Left ventricle myocardium inferior (tissue), 1 donor: ENCODE data around the gene YPEL1. TPM values are rescaled to one million over a fixed set of nuclear protein-coding genes. Genes with fewer than 3 reads are reported as not detected.

Experiments used
- DNase-seq: peaks from one replicate; pipeline ENCODE4 v3.0.0-alpha.2; 2020
- H3K27ac ChIP-seq: fragments of 200-600 bp; replicated peaks from 2 replicates; pipeline ENCODE4 v1.8.0; 2021
- H3K27me3 ChIP-seq: fragments of 200-600 bp; 2 replicates; pipeline ENCODE4 v1.8.0; 2021; ENCODE audit warnings: low read depth
- H3K36me3 ChIP-seq: fragments of 200-600 bp; 2 replicates; pipeline ENCODE4 v1.8.0; 2021
- H3K4me1 ChIP-seq: fragments of 200-600 bp; 2 replicates; pipeline ENCODE4 v1.8.0; 2021
- H3K4me3 ChIP-seq: fragments of 200-600 bp; 2 replicates; pipeline ENCODE4 v1.8.0; 2021; ENCODE audit warnings: mild to moderate bottlenecking, moderate library complexity
- H3K9me3 ChIP-seq: fragments of 200-600 bp; replicated peaks from 2 replicates; pipeline ENCODE4 v1.8.0; 2021
- CTCF ChIP-seq: fragments of 200-600 bp; IDR thresholded peaks from 2 replicates; pipeline ENCODE4 v1.8.0; 2021; ENCODE audit warnings: antibody characterized with exemption, mild to moderate bottlenecking, borderline replicate concordance
- intact Hi-C: fragments of 100-400 bp; cut with micrococcal nuclease; formaldehyde crosslinking; loops from one replicate; pipeline ENCODE4 v1.11.0; 2022
- long read RNA-seq: library from polyadenylated mRNA; unstranded; transcript quantifications from one replicate; pipeline ENCODE4 v2.0.0, GENCODE V29; 2021
- total RNA-seq: library from RNA; stranded (reverse); fragmentation: NEBNext Ultra II Directional; extraction: Animal tissue kit (Norgen Biotek cat#: 25700); gene quantifications from one replicate; pipeline ENCODE4 v1.2.1, GENCODE V29; 2021
- donor health status: DM: no; HTN: yes; CAD: no; lungs with severe emphysema.

The YPEL1 gene
- 8.3 TPM for total RNA-seq
- long read RNA-seq, full-length matches to known transcripts = 3 of 7 reads
- long read RNA-seq, partial matches to known transcripts = 0 of 7 reads
- long read RNA-seq, other reads (novel, unspliced or antisense) = 4 of 7 reads

GRCh38 chr22:21735200-21736083 lies at the start of gene YPEL1:
Gene YPEL1, minus strand, starts transcription at chr22:21735794. Its CDS starts 25,050 bp downstream, at chr22:21710744.
- TF ChIP-seq CTCF = no peak
- no peaks in the 10 kb centered on the region for H3K9me3 ChIP-seq
- H3K4me1 ChIP-seq = peaks cover 19% of the 10 kb centered on the region
- peak; percentile 97 for DNase-seq
- intact Hi-C loops = no loop called here
- peak within 1 kb of the TSS; percentile 92 for H3K27ac ChIP-seq
- H3K27me3 ChIP-seq = no peaks in the 10 kb centered on the region
- H3K4me3 ChIP-seq = peak within 1 kb of the TSS; percentile 79
- H3K36me3 ChIP-seq = no peaks in the 10 kb centered on the region

- Histone ChIP-seq H3K36me3 (peaks cover 55% of the 10 kb centered on the region), H3K4me3 (no peak overlapping the region), H3K9me3 (no peaks in the 10 kb centered on the region), H3K27me3 (no peaks in the 10 kb centered on the region), H3K27ac (no peak overlapping the region), H3K4me1 (peaks cover 7% of the 10 kb centered on the region)
- intact Hi-C loops = no loop called here
- no peak for TF ChIP-seq CTCF
- DNase-seq = no peak
Observed at GRCh38 chr22:21780259-21780658, 44.7 kb upstream of the YPEL1 start.

GRCh38 chr22:21779444-21779843 lies 43.9 kb upstream of the YPEL1 start:
- no peak for DNase-seq
- H3K27ac ChIP-seq = no peak overlapping the region
- intact Hi-C loops = no loop called here
- no peaks in the 10 kb centered on the region for H3K27me3 ChIP-seq
- H3K4me1 ChIP-seq = peaks cover 14% of the 10 kb centered on the region
- H3K4me3 ChIP-seq = no peak overlapping the region
- no peaks in the 10 kb centered on the region for H3K9me3 ChIP-seq
- TF ChIP-seq CTCF = no peak
- H3K36me3 ChIP-seq = peaks cover 51% of the 10 kb centered on the region

GRCh38 chr22:21778705-21779363 lies 43.2 kb upstream of the YPEL1 start:
- Histone ChIP-seq H3K9me3 (no peaks in the 10 kb centered on the region), H3K27me3 (no peaks in the 10 kb centered on the region), H3K4me1 (peaks cover 14% of the 10 kb centered on the region), H3K27ac (no peak overlapping the region), H3K4me3 (no peak overlapping the region), H3K36me3 (peaks cover 51% of the 10 kb centered on the region)
- TF ChIP-seq CTCF = no peak
- intact Hi-C loops = no loop called here
- no peak for DNase-seq

- H3K4me3 ChIP-seq = no peak overlapping the region
- no peaks in the 10 kb centered on the region for H3K9me3 ChIP-seq
- H3K4me1 ChIP-seq = peaks cover 8% of the 10 kb centered on the region
- H3K27me3 ChIP-seq = no peaks in the 10 kb centered on the region
- DNase-seq = no peak
- peaks cover 64% of the 10 kb centered on the region for H3K36me3 ChIP-seq
- no peak for TF ChIP-seq CTCF
- no peak overlapping the region for H3K27ac ChIP-seq
- intact Hi-C loops = no loop called here
Observed at GRCh38 chr22:21771631-21771976, 36.0 kb upstream of the YPEL1 start.
